IPS DF 4.7 (cell line): ENCODE results near the gene RYR3.

Experiments
- DNase-seq: peaks from one replicate; pipeline ENCODE4 v3.0.0-alpha.2; 2013; ENCODE audit warnings: low spot score; ENCODE audit errors: extremely low read depth

The RYR3 gene

GRCh38 chr15:33317896-33318295 is 7.1 kb downstream of the RYR3 start:
- DNase-seq = no peak

GRCh38 chr15:33320017-33320416 is 9.2 kb downstream of the RYR3 start:
- no peak for DNase-seq

- DNase-seq = no peak
Measured at GRCh38 chr15:33322091-33322490, 11.3 kb downstream of the RYR3 start.

GRCh38 chr15:33324609-33325008 is 13.8 kb downstream of the RYR3 start:
- no peak for DNase-seq

- DNase-seq = no peak
Measured at GRCh38 chr15:33326908-33327307, 16.1 kb downstream of the RYR3 start.

GRCh38 chr15:33328106-33328505 is 17.3 kb downstream of the RYR3 start:
- DNase-seq = no peak

GRCh38 chr15:33329457-33329856 is 18.7 kb downstream of the RYR3 start:
- DNase-seq = no peak

- no peak for DNase-seq
Measured at GRCh38 chr15:33330931-33331330, 20.2 kb downstream of the RYR3 start.

- no peak for DNase-seq
Measured at GRCh38 chr15:33341953-33342352, 31.2 kb downstream of the RYR3 start.

GRCh38 chr15:33343275-33343674 is 32.5 kb downstream of the RYR3 start:
- no peak for DNase-seq

- DNase-seq = no peak
Measured at GRCh38 chr15:33344111-33344510, 33.3 kb downstream of the RYR3 start.

- no peak for DNase-seq
Measured at GRCh38 chr15:33344530-33344929, 33.8 kb downstream of the RYR3 start.

- DNase-seq = no peak
Measured at GRCh38 chr15:33354411-33354810, 43.6 kb downstream of the RYR3 start.

- no peak for DNase-seq
Measured at GRCh38 chr15:33357845-33358244, 47.1 kb downstream of the RYR3 start.

GRCh38 chr15:33358306-33358705 is 47.5 kb downstream of the RYR3 start:
- DNase-seq = no peak

GRCh38 chr15:33360886-33361285 is 50.1 kb downstream of the RYR3 start:
- no peak for DNase-seq

- DNase-seq = no peak
Measured at GRCh38 chr15:33369941-33370622, 59.3 kb downstream of the RYR3 start.

- no peak for DNase-seq
Measured at GRCh38 chr15:33370623-33371020, 59.9 kb downstream of the RYR3 start.

GRCh38 chr15:33371159-33371558 is 60.4 kb downstream of the RYR3 start:
- no peak for DNase-seq

GRCh38 chr15:33374226-33374914 is 63.6 kb downstream of the RYR3 start:
- no peak for DNase-seq

GRCh38 chr15:33375236-33375635 is 64.5 kb downstream of the RYR3 start:
- DNase-seq = no peak

- no peak for DNase-seq
Measured at GRCh38 chr15:33377204-33377603, 66.4 kb downstream of the RYR3 start.

GRCh38 chr15:33378866-33379480 is 68.2 kb downstream of the RYR3 start:
- DNase-seq = no peak
